Caco-2 (cell line): Measurements from ENCODE around the gene NOL4L. TPM values are rescaled to one million over a fixed set of nuclear protein-coding genes. Genes with fewer than 3 reads are reported as not detected.

Source experiments
- Bru-seq: library from RNA; stranded (reverse); fragments of 400-500 nt; gene quantifications from one replicate; lab custom pipeline; 2021; lab: Mats Ljungman, UMichigan
- BruChase-seq, 2 experiments: library from RNA; stranded (reverse); fragments of 400-500 nt; gene quantifications; one replicate each; lab custom pipeline; 2021; lab: Mats Ljungman, UMichigan
- BruUV-seq: library from RNA; stranded (reverse); fragments of 400-500 nt; replicated peaks from 2 replicates; lab custom pipeline; 2021; lab: Mats Ljungman, UMichigan
- CTCF ChIA-PET: fragments of 300-600 bp; sonication (Branson Sonifier 250); formaldehyde crosslinking; loops from one replicate; lab custom pipeline; 2022; ENCODE audit warnings: antibody characterized with exemption; lab: Charles Lee
- POLR2A ChIA-PET: fragments of 300-600 bp; sonication (Branson Sonifier 250); formaldehyde crosslinking; loops from one replicate; lab custom pipeline; 2022; ENCODE audit warnings: antibody characterized with exemption; lab: Charles Lee
- DNase-seq, 2 experiments: peaks; one replicate each; pipeline versions ENCODE4 v3.0.0 to v3.0.0-alpha.2; 2020 to 2022
- H3K27me3 ChIP-seq: replicated peaks from 2 replicates; pipeline ENCODE4 v1.6.0; 2011; ENCODE audit warnings: low read length; ENCODE audit not compliant: control insufficient read depth, insufficient read depth
- H3K36me3 ChIP-seq: 2 replicates; pipeline ENCODE4 v1.5.1; 2011; ENCODE audit warnings: low read length; ENCODE audit not compliant: control insufficient read depth, insufficient read depth
- H3K4me1 ChIP-seq: fragments of 250-450 bp; sonication (Bioruptor Pico); 2 replicates; pipeline ENCODE4 v1.5.1; 2020; ENCODE audit warnings: mild to moderate bottlenecking
- H3K4me3 ChIP-seq: 2 replicates; pipeline ENCODE4 v1.5.1; 2011; ENCODE audit warnings: low read depth, mild to moderate bottlenecking, control low read depth, low read length
- H3K9me3 ChIP-seq: fragments of 250-450 bp; sonication (Bioruptor Pico); 2 replicates; pipeline ENCODE4 v1.5.1; 2020; ENCODE audit warnings: mild to moderate bottlenecking, moderate library complexity
- H3K27ac Mint-ChIP-seq: one replicate; pipeline ENCODE4 v1.8.0; 2022; ENCODE audit warnings: mixed read lengths; ENCODE audit not compliant: unreplicated experiment
- H3K27me3 Mint-ChIP-seq: one replicate; pipeline ENCODE4 v1.8.0; 2022; ENCODE audit warnings: mixed read lengths; ENCODE audit not compliant: insufficient read depth, unreplicated experiment
- H3K36me3 Mint-ChIP-seq: one replicate; pipeline ENCODE4 v1.8.0; 2022; ENCODE audit warnings: mild to moderate bottlenecking, mixed read lengths; ENCODE audit not compliant: insufficient read depth, unreplicated experiment
- H3K4me1 Mint-ChIP-seq: one replicate; pipeline ENCODE4 v1.8.0; 2022; ENCODE audit warnings: low read depth, mixed read lengths; ENCODE audit not compliant: unreplicated experiment
- H3K4me3 Mint-ChIP-seq: one replicate; pipeline ENCODE4 v1.8.0; 2022; ENCODE audit warnings: mild to moderate bottlenecking, moderate library complexity, mixed read lengths; ENCODE audit not compliant: unreplicated experiment
- H3K9me3 Mint-ChIP-seq: one replicate; pipeline ENCODE4 v1.8.0; 2022; ENCODE audit warnings: mixed read lengths; ENCODE audit not compliant: unreplicated experiment
- CTCF ChIP-seq, 2 experiments: fragments of 200-600 bp in 1 of 2; IDR thresholded peaks; 1 replicate in 1 of 2; 2 replicates in 1 of 2; pipeline versions ENCODE4 v1.5.1 to v1.8.0; 2011 to 2022; ENCODE audit warnings: antibody characterized with exemption in 1 of 2, control low read depth in 1 of 2, inconsistent platforms in 1 of 2, low read depth in 1 of 2, low read length in 1 of 2, mild to moderate bottlenecking in 1 of 2, moderate library complexity in 1 of 2; ENCODE audit not compliant: insufficient read depth in 1 of 2, severe bottlenecking in 1 of 2, unreplicated experiment in 1 of 2
- intact Hi-C: fragments of 100-400 bp; cut with micrococcal nuclease; formaldehyde crosslinking; loops from one replicate; pipeline ENCODE4 v1.10.0; 2022; ENCODE audit not compliant: unreplicated experiment
- long read RNA-seq: library from polyadenylated mRNA; stranded (forward); transcript quantifications from one replicate; pipeline ENCODE4 v2.0.0, GENCODE V29; 2022
- total RNA-seq: library from RNA; stranded (reverse); gene quantifications from 2 replicates; pipeline ENCODE4 v1.2.3, GENCODE V29; 2022

The NOL4L gene
- 75.3 and 80.9 TPM in 2 replicates for total RNA-seq
- percentile 66 among the genes with signal in this experiment for Bru-seq, nascent RNA
- BruChase-seq, experiment 1, labeled RNA remaining after a 2-hour chase, result percentile 74 among the genes with signal in this experiment
- BruChase-seq, experiment 2, labeled RNA remaining after a 6-hour chase, result percentile 67 among the genes with signal in this experiment
- long read RNA-seq, full-length matches to known transcripts, result 4 of 71 reads
- long read RNA-seq, partial matches to known transcripts, result 7 of 71 reads
- long read RNA-seq, other reads (novel, unspliced or antisense), result 60 of 71 reads

GRCh38 chr20:32585011-32585585 lies at the start of gene NOL4L:
TSS of gene NOL4L (minus strand) at chr20:32585333. CDS start at chr20:32584890, 443 bp downstream.
- Histone ChIP-seq H3K4me3 (peak within 1 kb of the TSS; percentile 70), H3K9me3 (no peaks in the 10 kb centered on the region), H3K27me3 (peaks cover 14% of the 10 kb centered on the region), H3K36me3 (no peaks in the 10 kb centered on the region), H3K4me1 (peaks cover 34% of the 10 kb centered on the region)
- Mint-ChIP-seq H3K27me3 (peaks cover 25% of the 10 kb centered on the region), H3K4me3 (peak within 1 kb of the TSS; percentile 73), H3K27ac (no peak within 1 kb of the TSS), H3K9me3 (no peaks in the 10 kb centered on the region), H3K4me1 (peaks cover 18% of the 10 kb centered on the region), H3K36me3 (no peaks in the 10 kb centered on the region)
- no peak for TF ChIP-seq CTCF (IDR thresholded peaks at IDR 0.05; ENCODE audit: insufficient read depth in 1 of 2, low read depth in 1 of 2, low read length in 1 of 2, severe bottlenecking in 1 of 2, unreplicated experiment in 1 of 2)
- CTCF ChIA-PET, result interaction anchor here (0.6 kb wide), 1 partner anchor 58 kb away, joined by 3 read pairs; no protein-coding TSS in a partner anchor
- no TSS peak for BruUV-seq
- intact Hi-C loops, result no loop called here
- DNase-seq, result peak in 1 of 2 experiments; percentile 61
- POLR2A ChIA-PET, result no interaction called here

- no peaks in the 10 kb centered on the region for H3K36me3 ChIP-seq
- Mint-ChIP-seq H3K4me3 (no peak overlapping the region), H3K27me3 (no peaks in the 10 kb centered on the region), H3K4me1 (peaks cover under 1% of the 10 kb centered on the region), H3K36me3 (no peaks in the 10 kb centered on the region), H3K9me3 (no peaks in the 10 kb centered on the region), H3K27ac (no peak overlapping the region)
- H3K4me1 ChIP-seq, result peaks cover 4% of the 10 kb centered on the region
- no peaks in the 10 kb centered on the region for H3K9me3 ChIP-seq
- ChIA-PET POLR2A (no interaction called here), CTCF (interaction anchor here (1.0 kb wide), 1 partner anchor 18 kb away, joined by 3 read pairs; no protein-coding TSS in a partner anchor)
- no peak overlapping the region for H3K4me3 ChIP-seq
- no peak for DNase-seq
- H3K27me3 ChIP-seq, result no peaks in the 10 kb centered on the region
- BruUV-seq, result no TSS peak
- intact Hi-C loops, result no loop called here
- no peak for TF ChIP-seq CTCF (IDR thresholded peaks at IDR 0.05; ENCODE audit: insufficient read depth in 1 of 2, low read depth in 1 of 2, low read length in 1 of 2, severe bottlenecking in 1 of 2, unreplicated experiment in 1 of 2)
Measured at GRCh38 chr20:32634041-32634805, 49.1 kb upstream of the NOL4L start.
